RWPE1 (cell line): Measurements from ENCODE around the gene PLXNB3.
"Not testable (repeated sequence)": the region's sequence is repeated elsewhere in the genome, so short reads cannot be mapped to it uniquely, and the experiment has no call there.

Experiments
- CTCF ChIA-PET: fragments of 350-600 bp; sonication (Branson Sonifier 250); formaldehyde crosslinking; extraction: SDS; loops from one replicate; lab custom pipeline; 2021; lab: Yijun Ruan, JAX
- POLR2A ChIA-PET: fragments of 400-600 bp; formaldehyde crosslinking; extraction: SDS; loops from one replicate; lab custom pipeline; 2020; ENCODE audit warnings: antibody characterized with exemption; ENCODE audit not compliant: low non-redundant PET; lab: Yijun Ruan, JAX
- DNase-seq: peaks from one replicate; pipeline ENCODE4 v3.0.0; 2012; ENCODE audit warnings: low spot score
- H3K27ac ChIP-seq: fragments of 450-650 bp; 2 replicates; pipeline ENCODE4 v1.5.1; 2017
- CTCF ChIP-seq: fragments of 450-650 bp; conservative IDR thresholded peaks from 2 replicates; pipeline ENCODE4 v1.5.1; 2017; ENCODE audit warnings: low read depth, mild to moderate bottlenecking

PLXNB3 gene

GRCh38 chrX:153738056-153738605 is 25.9 kb upstream of the PLXNB3 start:
- no peak for DNase-seq
- no peak for TF ChIP-seq CTCF
- H3K27ac ChIP-seq: no peak overlapping the region
- POLR2A ChIA-PET: no interaction called here
- CTCF ChIA-PET: no interaction called here

GRCh38 chrX:153739754-153740486 is 24.1 kb upstream of the PLXNB3 start:
- ChIA-PET POLR2A (no interaction called here), CTCF (interaction anchor here (0.5 to 0.6 kb wide), 3 partner anchors 38 to 1349 kb away, joined by 3 to 4 read pairs (median 3); no protein-coding TSS in a partner anchor)
- no peak for TF ChIP-seq CTCF
- H3K27ac ChIP-seq: peak overlapping the region; percentile 34; the same call in 1 of the 2 replicates
- DNase-seq: no peak

- CTCF ChIA-PET: no interaction called here
- TF ChIP-seq CTCF: no peak
- POLR2A ChIA-PET: no interaction called here
- no peak for DNase-seq
- no peak overlapping the region for H3K27ac ChIP-seq
Observed at GRCh38 chrX:153740631-153741222, 23.3 kb upstream of the PLXNB3 start.

GRCh38 chrX:153741446-153741845 is 22.6 kb upstream of the PLXNB3 start:
- TF ChIP-seq CTCF: no peak
- ChIA-PET CTCF (no interaction called here), POLR2A (no interaction called here)
- H3K27ac ChIP-seq: no peak overlapping the region
- no peak for DNase-seq

- H3K27ac ChIP-seq: not testable (repeated sequence)
Observed at GRCh38 chrX:153742111-153742510, 21.9 kb upstream of the PLXNB3 start.

GRCh38 chrX:153742796-153743467 is 21.1 kb upstream of the PLXNB3 start:
- H3K27ac ChIP-seq: peak overlapping the region; percentile 82
- CTCF ChIA-PET, DNase-seq, POLR2A ChIA-PET: not testable (repeated sequence)

More at GRCh38 chrX:153742111-153742510, 21.9 kb upstream of the PLXNB3 start:
- DNase-seq, POLR2A ChIA-PET, CTCF ChIA-PET: not testable (repeated sequence)

GRCh38 chrX:153743468-153744209 is 20.4 kb upstream of the PLXNB3 start:
- H3K27ac ChIP-seq: peak overlapping the region; percentile 82
- POLR2A ChIA-PET, DNase-seq, CTCF ChIA-PET: not testable (repeated sequence)
- TF ChIP-seq CTCF: peak; percentile 27
